Breast epithelium (tissue), 4 donors: ENCODE results near the gene ATXN10. TPM values are rescaled to one million over a fixed set of nuclear protein-coding genes. Genes with fewer than 3 reads are reported as not detected.

Experiments used
- DNase-seq, 2 donors: peaks; one replicate each; pipeline ENCODE4 v3.0.0-alpha.2; 2019; ENCODE audit warnings: low spot score in 2 of 2
- H3K27ac ChIP-seq, 2 donors: fragments of 200-600 bp; sonication (generic) in 1 of 2; one replicate each; pipeline ENCODE4 v1.5.1; 2016 to 2019; ENCODE audit warnings: mild to moderate bottlenecking in 1 of 2
- H3K27me3 ChIP-seq, 2 donors: fragments of 200-600 bp; sonication (generic) in 1 of 2; one replicate each; pipeline versions ENCODE4 v1.5.1 to v1.6.0; 2017 to 2019; ENCODE audit warnings: control low read depth in 1 of 2, mild to moderate bottlenecking in 1 of 2
- H3K36me3 ChIP-seq: fragments of 200-600 bp; one replicate; pipeline ENCODE4 v1.5.1; 2019
- H3K4me1 ChIP-seq, 2 donors: fragments of 200-600 bp; sonication (generic); one replicate each; pipeline ENCODE4 v1.5.1; 2016 to 2019; ENCODE audit warnings: control low read depth in 1 of 2
- H3K4me3 ChIP-seq, 3 donors: fragments of 200-600 bp; sonication (generic); 1 replicate in 2 of 3; 2 replicates in 1 of 3; pipeline ENCODE4 v1.5.1; 2016 to 2019; ENCODE audit warnings: mild to moderate bottlenecking in 3 of 3, moderate library complexity in 2 of 3
- H3K9me3 ChIP-seq, 2 donors: fragments of 200-600 bp; sonication (generic) in 1 of 2; one replicate each; pipeline ENCODE4 v1.5.1; 2016 to 2019; ENCODE audit warnings: control low read depth in 1 of 2
- CTCF ChIP-seq, 3 donors: fragments of 450-650 bp; IDR thresholded peaks; one replicate each; pipeline ENCODE4 v1.5.1; 2016 to 2017; ENCODE audit warnings: antibody characterized with exemption in 3 of 3, mild to moderate bottlenecking in 3 of 3, moderate library complexity in 3 of 3
- POLR2A ChIP-seq: fragments of 450-650 bp; IDR thresholded peaks from one replicate; pipeline ENCODE4 v1.6.1; 2016; ENCODE audit warnings: antibody characterized with exemption, mild to moderate bottlenecking, moderate library complexity
- POLR2AphosphoS5 ChIP-seq, 3 donors: sonication (generic); formaldehyde crosslinking; IDR thresholded peaks; one replicate each; pipeline ENCODE4 v1.6.1; 2017; ENCODE audit warnings: antibody characterized with exemption in 3 of 3
- intact Hi-C: fragments of 100-400 bp; cut with DNase I; formaldehyde crosslinking; loops from one replicate; pipeline ENCODE4 v1.15.1; 2023; ENCODE audit warnings: low total_unique reads
- total RNA-seq, 3 donors: library from RNA; depleted of rRNA; stranded (reverse); fragments of >200 nt; gene quantifications; one replicate each; pipeline ENCODE4 v1.1.0, GENCODE V29; 2016

Gene ATXN10
- total RNA-seq, 3 donors from 2014 or later: 78.6 to 145 (median 138) TPM

GRCh38 chr22:45865561-45866125 is 194.0 kb downstream of the ATXN10 start:
- peaks cover 0 to 4% of the 10 kb centered on the region in 2 donors for H3K9me3 ChIP-seq
- H3K27me3 ChIP-seq: peaks cover 0 to 9% of the 10 kb centered on the region in 2 donors
- peak overlapping the region; percentile 74 to 80 for H3K27ac ChIP-seq
- H3K4me3 ChIP-seq: peak overlapping the region in 2 of 3 donors; percentile 36 to 57
- TF ChIP-seq POLR2A (no peak), CTCF (IDR thresholded peaks at IDR 0.05) (peak in 1 of 3 donors; percentile 13), POLR2AphosphoS5 (IDR thresholded peaks at IDR 0.05) (peak in 1 of 3 donors; percentile 22)
- peak; percentile 60 to 77 for DNase-seq
- intact Hi-C loops: loop anchor here (5.0 to 10.0 kb wide), 2 partner anchors 107 to 281 kb away; no protein-coding TSS in a partner anchor
- no peaks in the 10 kb centered on the region for H3K36me3 ChIP-seq
- H3K4me1 ChIP-seq: peaks cover 9 to 17% of the 10 kb centered on the region in 2 donors

DNA sequence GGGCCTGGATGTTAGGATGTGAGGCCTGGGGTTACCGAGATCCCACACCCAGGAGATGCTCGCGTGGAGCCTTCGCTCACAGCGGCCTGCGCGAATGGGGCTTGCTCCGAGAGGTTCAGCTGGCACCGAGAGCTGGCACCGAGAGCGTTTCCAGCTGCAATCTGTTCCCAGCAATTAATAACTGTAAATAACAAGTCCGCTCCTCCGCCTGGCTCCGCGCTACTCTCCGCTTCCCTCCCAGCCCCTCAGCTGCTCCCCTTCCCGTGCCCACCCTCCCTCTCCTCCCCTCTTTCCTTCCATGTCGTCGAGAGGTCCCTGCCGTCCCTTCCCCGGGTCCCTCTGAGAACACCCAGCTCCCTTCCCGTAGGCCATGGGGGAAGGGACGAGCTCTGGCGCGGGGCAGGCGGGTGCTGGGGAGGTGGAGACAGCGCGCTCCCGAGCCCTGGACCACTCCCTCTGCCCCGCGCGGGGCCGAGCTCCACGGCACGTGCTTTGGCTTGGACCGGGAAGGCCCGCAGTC is 194.6 kb downstream of the ATXN10 start:
- H3K27ac ChIP-seq: peak overlapping the region; percentile 74 to 80
- TF ChIP-seq POLR2AphosphoS5 (IDR thresholded peaks at IDR 0.05): no peak
- TF ChIP-seq CTCF (IDR thresholded peaks at IDR 0.05): no peak
- no peak for TF ChIP-seq POLR2A
- H3K9me3 ChIP-seq: peaks cover 0 to 3% of the 10 kb centered on the region in 2 donors
- no peaks in the 10 kb centered on the region for H3K36me3 ChIP-seq
- H3K4me1 ChIP-seq: peaks cover 9 to 17% of the 10 kb centered on the region in 2 donors
- intact Hi-C loops: loop anchor here (5.0 to 10.0 kb wide), 2 partner anchors 106 to 281 kb away; no protein-coding TSS in a partner anchor
- H3K4me3 ChIP-seq: peak overlapping the region in 2 of 3 donors; percentile 36 to 57
- no peak for DNase-seq
- H3K27me3 ChIP-seq: peaks cover 0 to 9% of the 10 kb centered on the region in 2 donors

GRCh38 chr22:45866646-45867117 is 195.0 kb downstream of the ATXN10 start:
- intact Hi-C loops: loop anchor here (5.0 to 10.0 kb wide), 2 partner anchors 106 to 282 kb away; no protein-coding TSS in a partner anchor
- peaks cover 9 to 17% of the 10 kb centered on the region in 2 donors for H3K4me1 ChIP-seq
- peak overlapping the region; percentile 7 to 57 (median 36) for H3K4me3 ChIP-seq
- no peak for DNase-seq
- H3K9me3 ChIP-seq: no peaks in the 10 kb centered on the region
- no peaks in the 10 kb centered on the region for H3K36me3 ChIP-seq
- H3K27me3 ChIP-seq: peaks cover 0 to 9% of the 10 kb centered on the region in 2 donors
- H3K27ac ChIP-seq: peak overlapping the region; percentile 74 to 80
- TF ChIP-seq POLR2AphosphoS5 (IDR thresholded peaks at IDR 0.05) (no peak), POLR2A (no peak), CTCF (IDR thresholded peaks at IDR 0.05) (no peak)

DNA sequence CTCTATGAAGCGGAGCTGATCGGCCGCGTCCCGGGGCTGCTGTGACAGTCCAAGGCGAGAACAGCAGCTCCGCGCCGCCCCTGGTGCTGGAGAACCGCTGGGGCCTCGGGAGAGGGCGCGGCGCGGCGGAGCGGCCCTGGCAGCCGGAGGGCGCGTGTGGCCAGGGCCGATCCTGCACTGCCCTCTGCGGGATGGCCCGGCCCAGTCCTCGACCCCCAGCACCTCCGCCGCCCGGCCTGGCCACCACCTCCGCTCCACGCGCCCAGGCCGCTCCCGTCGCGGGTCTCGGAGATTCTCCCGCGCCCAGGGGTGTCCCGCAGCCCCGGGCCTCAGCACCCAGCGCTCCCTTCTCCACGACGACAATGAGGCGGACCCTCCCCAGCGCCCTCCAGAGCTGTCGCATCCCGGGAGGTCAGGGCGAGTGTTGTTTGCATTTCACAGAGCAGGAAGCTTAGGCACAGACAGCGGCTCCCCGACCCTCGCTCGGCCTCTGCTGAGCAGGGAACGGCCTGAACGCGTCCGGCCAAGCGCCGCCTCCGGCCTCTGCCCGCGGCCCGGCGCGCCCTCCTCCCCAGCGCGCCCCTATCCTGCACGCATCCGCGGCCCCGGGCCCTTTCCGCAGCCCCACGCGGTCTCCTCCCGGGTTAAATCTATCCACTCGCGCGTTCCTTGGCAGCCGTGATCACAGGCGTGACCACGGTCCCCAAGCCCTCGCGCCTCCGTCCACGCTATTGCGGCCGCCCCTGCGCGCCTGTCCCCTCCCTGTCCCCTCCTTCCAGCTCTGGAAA is 195.7 kb downstream of the ATXN10 start:
- no peak for TF ChIP-seq POLR2AphosphoS5 (IDR thresholded peaks at IDR 0.05)
- Histone ChIP-seq H3K27ac (no peak overlapping the region), H3K27me3 (peaks cover 0 to 9% of the 10 kb centered on the region in 2 donors), H3K4me3 (peak overlapping the region; percentile 7 to 57 (median 36)), H3K36me3 (no peaks in the 10 kb centered on the region), H3K9me3 (peaks cover 0 to under 1% of the 10 kb centered on the region in 2 donors), H3K4me1 (peaks cover 9 to 17% of the 10 kb centered on the region in 2 donors)
- intact Hi-C loops: loop anchor here (5.0 to 10.0 kb wide), 2 partner anchors 105 to 283 kb away; no protein-coding TSS in a partner anchor
- peak in 1 of 2 donors; percentile 14 for DNase-seq

DNA sequence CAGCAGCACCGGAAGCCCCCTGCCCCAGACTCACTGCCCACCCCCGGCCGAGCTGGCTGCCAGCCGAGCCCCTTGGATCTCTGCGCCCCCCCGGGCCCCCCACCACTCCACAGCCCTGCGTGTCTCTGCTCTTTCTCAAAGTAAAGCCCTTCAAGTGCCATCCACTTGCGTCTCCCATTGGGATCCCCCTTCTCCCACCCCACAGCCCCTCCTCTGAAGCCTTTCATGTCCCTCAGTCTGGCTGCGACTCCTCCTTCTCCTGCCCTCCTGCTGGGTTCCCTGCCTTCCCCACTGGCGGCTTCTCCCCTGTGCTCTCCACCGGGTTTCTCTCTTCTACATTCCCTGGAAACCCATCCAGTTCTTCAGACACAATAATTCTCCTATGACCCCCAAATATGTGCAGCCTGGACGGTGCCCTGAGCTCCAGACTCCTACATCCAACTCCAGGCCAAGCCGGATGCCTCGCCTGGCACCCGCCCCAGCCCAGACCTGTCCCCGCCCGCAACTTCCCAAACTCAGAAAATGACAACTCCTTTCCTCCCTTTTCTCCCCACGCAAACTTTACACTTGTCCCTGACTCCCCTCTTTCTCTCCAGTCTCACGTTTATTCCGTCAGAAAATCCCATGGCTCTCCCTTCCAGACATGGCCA is 196.4 kb downstream of the ATXN10 start:
- no peak for TF ChIP-seq POLR2A
- no peak for TF ChIP-seq POLR2AphosphoS5 (IDR thresholded peaks at IDR 0.05)
- no peak for TF ChIP-seq CTCF (IDR thresholded peaks at IDR 0.05)
- peaks cover 9 to 17% of the 10 kb centered on the region in 2 donors for H3K4me1 ChIP-seq
- H3K9me3 ChIP-seq: peaks cover 0 to 7% of the 10 kb centered on the region in 2 donors
- H3K4me3 ChIP-seq: peak overlapping the region in 2 of 3 donors; percentile 36 to 57
- peak; percentile 16 to 49 for DNase-seq
- no peak overlapping the region for H3K27ac ChIP-seq
- intact Hi-C loops: loop anchor here (5.0 to 10.0 kb wide), 2 partner anchors 104 to 283 kb away; no protein-coding TSS in a partner anchor
- H3K36me3 ChIP-seq: no peaks in the 10 kb centered on the region
- peaks cover 0 to 9% of the 10 kb centered on the region in 2 donors for H3K27me3 ChIP-seq
